Measurements from ENCODE around the gene GNAT2. TPM values are rescaled to one million over a fixed set of nuclear protein-coding genes. Genes with fewer than 3 reads are reported as not detected.
A peak's percentile ranks its signal among the peaks of the same experiment; 100 is the strongest.

GNAT2 gene
- total RNA-seq, 1 donor from 2014 or later, result not detected

DNA sequence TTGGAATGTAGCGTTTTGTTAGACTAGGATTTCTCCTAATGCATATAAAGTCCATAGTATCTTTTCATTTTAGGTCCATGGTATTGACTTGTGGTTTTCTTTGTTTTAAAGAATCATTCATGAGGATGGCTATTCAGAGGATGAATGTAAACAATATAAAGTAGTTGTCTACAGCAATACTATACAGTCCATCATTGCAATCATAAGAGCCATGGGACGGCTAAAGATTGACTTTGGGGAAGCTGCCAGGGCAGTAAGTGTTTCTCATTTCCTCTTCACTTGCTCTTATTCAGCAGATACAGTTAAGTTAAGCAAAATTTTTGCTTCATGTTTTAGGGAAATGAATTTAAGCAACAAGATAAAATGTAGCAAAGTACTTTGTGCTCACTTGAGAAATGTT, 45.6 kb downstream of the GNAT2 start:
- Histone ChIP-seq H2AFZ (replicated peaks) (no peak overlapping the region), H3K4me1 (peaks cover 12% of the 10 kb centered on the region), H4K20me1 (ENCODE audit: low read depth) (peaks cover 49% of the 10 kb centered on the region), H3K36me3 (no peaks in the 10 kb centered on the region), H3K4me3 (no peak overlapping the region), H3K4me2 (no peak overlapping the region), H3F3A (ENCODE audit: low read depth) (peaks cover 5% of the 10 kb centered on the region), H3K79me2 (ENCODE audit: low read depth) (peaks cover 57% of the 10 kb centered on the region), H3K27ac (no peak overlapping the region), H3K27me3 (no peaks in the 10 kb centered on the region), H3K9me3 (ENCODE audit: low read depth) (no peaks in the 10 kb centered on the region), H3K9ac (no peak overlapping the region)
- H3K36me3 Mint-ChIP-seq, result peaks cover 10% of the 10 kb centered on the region
- no peak overlapping the region for H3K27ac Mint-ChIP-seq
- no peaks in the 10 kb centered on the region for H3K27me3 Mint-ChIP-seq (ENCODE audit: insufficient read depth, low read depth)
- H3K4me3 Mint-ChIP-seq, result no peak overlapping the region
- DNase-seq (ENCODE audit: low spot score), result no peak
- no peaks in the 10 kb centered on the region for H3K9me3 Mint-ChIP-seq
- H3K4me1 Mint-ChIP-seq, result no peaks in the 10 kb centered on the region
- TF ChIP-seq EZH2phosphoT487 (IDR thresholded peaks at IDR 0.05) (no peak), EZH2 (IDR thresholded peaks at IDR 0.05) (no peak)
- TF ChIP-seq, protein P1, sequence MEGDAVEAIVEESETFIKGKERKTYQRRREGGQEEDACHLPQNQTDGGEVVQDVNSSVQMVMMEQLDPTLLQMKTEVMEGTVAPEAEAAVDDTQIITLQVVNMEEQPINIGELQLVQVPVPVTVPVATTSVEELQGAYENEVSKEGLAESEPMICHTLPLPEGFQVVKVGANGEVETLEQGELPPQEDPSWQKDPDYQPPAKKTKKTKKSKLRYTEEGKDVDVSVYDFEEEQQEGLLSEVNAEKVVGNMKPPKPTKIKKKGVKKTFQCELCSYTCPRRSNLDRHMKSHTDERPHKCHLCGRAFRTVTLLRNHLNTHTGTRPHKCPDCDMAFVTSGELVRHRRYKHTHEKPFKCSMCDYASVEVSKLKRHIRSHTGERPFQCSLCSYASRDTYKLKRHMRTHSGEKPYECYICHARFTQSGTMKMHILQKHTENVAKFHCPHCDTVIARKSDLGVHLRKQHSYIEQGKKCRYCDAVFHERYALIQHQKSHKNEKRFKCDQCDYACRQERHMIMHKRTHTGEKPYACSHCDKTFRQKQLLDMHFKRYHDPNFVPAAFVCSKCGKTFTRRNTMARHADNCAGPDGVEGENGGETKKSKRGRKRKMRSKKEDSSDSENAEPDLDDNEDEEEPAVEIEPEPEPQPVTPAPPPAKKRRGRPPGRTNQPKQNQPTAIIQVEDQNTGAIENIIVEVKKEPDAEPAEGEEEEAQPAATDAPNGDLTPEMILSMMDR (IDR thresholded peaks at IDR 0.05), result no peak

DNA sequence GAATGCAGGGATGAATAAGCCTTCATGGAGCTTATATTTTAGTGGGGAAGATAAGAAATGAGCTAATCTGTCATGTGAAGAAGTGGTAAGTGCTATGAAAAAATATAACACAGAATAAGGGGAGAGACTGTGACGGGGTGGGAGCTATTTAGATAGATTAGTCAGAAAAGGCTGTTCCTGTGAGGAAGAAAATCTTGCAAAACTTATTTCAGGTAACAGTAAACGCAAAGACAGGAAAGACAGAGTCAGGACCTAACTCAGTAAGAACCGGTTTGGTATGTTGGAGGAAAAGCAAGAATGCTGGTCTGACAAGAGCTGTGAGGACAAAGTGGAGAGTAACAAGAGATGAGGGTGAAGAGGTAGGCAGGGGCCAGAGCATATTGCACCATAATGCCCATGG, 49.0 kb downstream of the GNAT2 start:
- Mint-ChIP-seq H3K27me3 (ENCODE audit: insufficient read depth, low read depth) (no peaks in the 10 kb centered on the region), H3K36me3 (no peaks in the 10 kb centered on the region), H3K4me1 (no peaks in the 10 kb centered on the region), H3K9me3 (no peaks in the 10 kb centered on the region), H3K4me3 (no peak overlapping the region), H3K27ac (no peak overlapping the region)
- Histone ChIP-seq H3K4me1 (peaks cover 12% of the 10 kb centered on the region), H3F3A (ENCODE audit: low read depth) (peaks cover 11% of the 10 kb centered on the region), H3K27me3 (no peaks in the 10 kb centered on the region), H3K79me2 (ENCODE audit: low read depth) (peaks cover 91% of the 10 kb centered on the region), H3K4me3 (no peak overlapping the region), H3K27ac (no peak overlapping the region), H3K9ac (no peak overlapping the region), H4K20me1 (ENCODE audit: low read depth) (peaks cover 66% of the 10 kb centered on the region), H3K9me3 (ENCODE audit: low read depth) (no peaks in the 10 kb centered on the region), H3K4me2 (no peak overlapping the region), H3K36me3 (no peaks in the 10 kb centered on the region), H2AFZ (replicated peaks) (no peak overlapping the region)
- TF ChIP-seq, protein P1 (IDR thresholded peaks at IDR 0.05), result no peak
- TF ChIP-seq EZH2 (IDR thresholded peaks at IDR 0.05) (no peak), EZH2phosphoT487 (IDR thresholded peaks at IDR 0.05) (no peak)
- no peak for DNase-seq (ENCODE audit: low spot score)

DNA sequence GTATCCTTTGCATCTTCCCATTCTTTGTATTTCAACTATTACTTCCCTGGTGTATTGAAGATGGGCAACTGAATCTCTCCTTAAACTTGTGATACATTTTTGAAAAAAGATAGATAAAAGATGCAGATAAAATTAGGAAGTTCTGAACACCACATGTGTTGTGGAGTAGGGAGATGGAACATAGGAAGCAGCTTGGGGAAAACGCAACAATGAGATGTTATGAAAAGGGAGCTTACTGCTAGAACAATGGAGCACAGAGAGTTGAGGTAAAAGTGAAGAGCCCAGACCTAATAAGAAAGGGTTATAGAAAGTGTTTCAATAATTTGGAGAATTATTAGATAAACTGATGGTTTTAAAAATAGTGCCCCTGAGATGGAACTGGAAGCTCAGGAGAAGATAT, 50.1 kb downstream of the GNAT2 start:
- Mint-ChIP-seq H3K36me3 (no peaks in the 10 kb centered on the region), H3K9me3 (no peaks in the 10 kb centered on the region), H3K4me1 (peaks cover 2% of the 10 kb centered on the region), H3K4me3 (no peak overlapping the region), H3K27me3 (ENCODE audit: insufficient read depth, low read depth) (no peaks in the 10 kb centered on the region), H3K27ac (no peak overlapping the region)
- Histone ChIP-seq H3K9me3 (ENCODE audit: low read depth) (no peaks in the 10 kb centered on the region), H3K4me3 (no peak overlapping the region), H3K36me3 (no peaks in the 10 kb centered on the region), H3F3A (ENCODE audit: low read depth) (peaks cover 14% of the 10 kb centered on the region), H3K79me2 (ENCODE audit: low read depth) (peaks cover 97% of the 10 kb centered on the region), H3K9ac (no peak overlapping the region), H3K27ac (no peak overlapping the region), H3K4me1 (peaks cover 17% of the 10 kb centered on the region), H3K4me2 (peak overlapping the region; percentile 34), H2AFZ (replicated peaks) (no peak overlapping the region), H4K20me1 (ENCODE audit: low read depth) (peaks cover 76% of the 10 kb centered on the region), H3K27me3 (no peaks in the 10 kb centered on the region)
- no peak for DNase-seq (ENCODE audit: low spot score)
- TF ChIP-seq EZH2 (IDR thresholded peaks at IDR 0.05), result no peak
- TF ChIP-seq EZH2phosphoT487 (IDR thresholded peaks at IDR 0.05), result no peak
- TF ChIP-seq, protein P1 (IDR thresholded peaks at IDR 0.05), result no peak

Data from neural progenitor cell (in vitro differentiated cells).